Measurements from ENCODE around the gene SEMA3D. TPM values are rescaled to one million over a fixed set of nuclear protein-coding genes. Genes with fewer than 3 reads are reported as not detected.
A peak's percentile ranks its signal among the peaks of the same experiment; 100 is the strongest.

Gene SEMA3D
- total RNA-seq, 1 experiment from 2014 or later: 23.3 TPM

GRCh38 chr7:85022064-85022697 is 164.7 kb downstream of the SEMA3D start:
- no peak overlapping the region for H3K4me3 ChIP-seq (ENCODE audit: low read depth, low read length, poor library complexity, severe bottlenecking)
- BruUV-seq (replicated peaks): no TSS peak
- no peak overlapping the region for H3K27ac ChIP-seq (ENCODE audit: low read depth, low read length, poor library complexity, severe bottlenecking)
- no peaks in the 10 kb centered on the region for H3K36me3 ChIP-seq (ENCODE audit: insufficient read depth, low read length, poor library complexity, severe bottlenecking)
- POLR2A ChIA-PET (ENCODE audit: low non-redundant PET): no interaction called here
- H3K27me3 ChIP-seq (replicated peaks; ENCODE audit: insufficient read depth, low read depth, low read length, poor library complexity): no peaks in the 10 kb centered on the region
- no peaks in the 10 kb centered on the region for H3K9me3 ChIP-seq (ENCODE audit: low read depth, low read length, poor library complexity, severe bottlenecking)
- intact Hi-C loops (cut with micrococcal nuclease; ENCODE audit: unreplicated experiment): loop anchor here (2.0 kb wide), 1 partner anchor 885 kb away; no protein-coding TSS in a partner anchor
- DNase-seq (ENCODE audit: low spot score): no peak
- TF ChIP-seq CTCF (conservative IDR thresholded peaks at IDR 0.05; ENCODE audit: low read depth, low read length) (no peak), EZH2 (IDR thresholded peaks at IDR 0.05; ENCODE audit: borderline replicate concordance, low read depth, low read length, poor library complexity, severe bottlenecking) (no peak)
- CTCF ChIA-PET: no interaction called here
- H3K4me1 ChIP-seq (ENCODE audit: insufficient read depth, low read length, poor library complexity, severe bottlenecking): no peaks in the 10 kb centered on the region

- H3K36me3 ChIP-seq (ENCODE audit: insufficient read depth, low read length, poor library complexity, severe bottlenecking): no peaks in the 10 kb centered on the region
- no peaks in the 10 kb centered on the region for H3K27me3 ChIP-seq (replicated peaks; ENCODE audit: insufficient read depth, low read depth, low read length, poor library complexity)
- no TSS peak for BruUV-seq (replicated peaks)
- no peak overlapping the region for H3K27ac ChIP-seq (ENCODE audit: low read depth, low read length, poor library complexity, severe bottlenecking)
- no peak overlapping the region for H3K4me3 ChIP-seq (ENCODE audit: low read depth, low read length, poor library complexity, severe bottlenecking)
- TF ChIP-seq CTCF (conservative IDR thresholded peaks at IDR 0.05; ENCODE audit: low read depth, low read length): peak; percentile 60
- no peak for TF ChIP-seq EZH2 (IDR thresholded peaks at IDR 0.05; ENCODE audit: borderline replicate concordance, low read depth, low read length, poor library complexity, severe bottlenecking)
- no peaks in the 10 kb centered on the region for H3K4me1 ChIP-seq (ENCODE audit: insufficient read depth, low read length, poor library complexity, severe bottlenecking)
- ChIA-PET POLR2A (ENCODE audit: low non-redundant PET) (interaction anchor here (0.6 kb wide), 1 partner anchor 1180 kb away, joined by 4 read pairs; no protein-coding TSS in a partner anchor), CTCF (no interaction called here)
- intact Hi-C loops (cut with micrococcal nuclease; ENCODE audit: unreplicated experiment): no loop called here
- no peaks in the 10 kb centered on the region for H3K9me3 ChIP-seq (ENCODE audit: low read depth, low read length, poor library complexity, severe bottlenecking)
- peak; percentile 36 for DNase-seq (ENCODE audit: low spot score)
These were observed 165.7 kb downstream of the SEMA3D start for GRCh38 chr7:85021101-85021704.

- CTCF ChIA-PET: no interaction called here
- H3K4me1 ChIP-seq (ENCODE audit: insufficient read depth, low read length, poor library complexity, severe bottlenecking): no peaks in the 10 kb centered on the region
- POLR2A ChIA-PET (ENCODE audit: low non-redundant PET): no interaction called here
- DNase-seq (ENCODE audit: low spot score): no peak
- no TSS peak for BruUV-seq (replicated peaks)
- TF ChIP-seq CTCF (conservative IDR thresholded peaks at IDR 0.05; ENCODE audit: low read depth, low read length) (no peak), EZH2 (IDR thresholded peaks at IDR 0.05; ENCODE audit: borderline replicate concordance, low read depth, low read length, poor library complexity, severe bottlenecking) (no peak)
- intact Hi-C loops (cut with micrococcal nuclease; ENCODE audit: unreplicated experiment): loop anchor here (5.0 to 10.0 kb wide), 4 partner anchors 107 to 827 kb away; partner anchors contain the start of gene SEMA3A
- H3K4me3 ChIP-seq (ENCODE audit: low read depth, low read length, poor library complexity, severe bottlenecking): no peak overlapping the region
- no peaks in the 10 kb centered on the region for H3K27me3 ChIP-seq (replicated peaks; ENCODE audit: insufficient read depth, low read depth, low read length, poor library complexity)
- H3K27ac ChIP-seq (ENCODE audit: low read depth, low read length, poor library complexity, severe bottlenecking): no peak overlapping the region
- H3K9me3 ChIP-seq (ENCODE audit: low read depth, low read length, poor library complexity, severe bottlenecking): no peaks in the 10 kb centered on the region
- H3K36me3 ChIP-seq (ENCODE audit: insufficient read depth, low read length, poor library complexity, severe bottlenecking): no peaks in the 10 kb centered on the region
These were observed 167.1 kb downstream of the SEMA3D start for GRCh38 chr7:85019778-85020177.

All from A673 (cell line).